OCI-LY7 (cell line): Measurements from ENCODE around the gene INHBE. TPM values are rescaled to one million over a fixed set of nuclear protein-coding genes. Genes with fewer than 3 reads are reported as not detected.

Experiments
- BruUV-seq: library from RNA; stranded (reverse); fragments of 400-500 nt; replicated peaks from 2 replicates; lab custom pipeline; 2021; lab: Mats Ljungman, UMichigan
- CTCF ChIA-PET: fragments of 300-600 bp; sonication (Branson Sonifier 250); formaldehyde crosslinking; loops from one replicate; lab custom pipeline; 2022; ENCODE audit warnings: antibody characterized with exemption; ENCODE audit not compliant: unreplicated experiment; lab: Charles Lee
- POLR2A ChIA-PET: fragments of 300-600 bp; sonication (Branson Sonifier 250); formaldehyde crosslinking; loops from one replicate; lab custom pipeline; 2022; ENCODE audit warnings: antibody characterized with exemption; lab: Charles Lee
- DNase-seq: peaks from one replicate; pipeline ENCODE4 v3.0.0-alpha.2; 2015; ENCODE audit warnings: low spot score
- H2AFZ ChIP-seq: fragments of 200-600 bp; sonication (generic), shearing (Covaris generic); 2 replicates; pipeline ENCODE4 v1.6.1; 2014; ENCODE audit warnings: mild to moderate bottlenecking, antibody characterized with exemption, low read length, moderate library complexity
- H3K27ac ChIP-seq: fragments of 200-600 bp; sonication (generic); 2 replicates; pipeline ENCODE4 v1.5.1; 2014; ENCODE audit warnings: mixed run types, low read depth, mild to moderate bottlenecking, moderate library complexity, low read length, inconsistent platforms; ENCODE audit not compliant: poor library complexity, severe bottlenecking
- H3K36me3 ChIP-seq: fragments of 200-600 bp; sonication (generic); 2 replicates; pipeline ENCODE4 v1.6.1; 2014; ENCODE audit warnings: mild to moderate bottlenecking, antibody characterized with exemption, low read length, moderate library complexity, mixed read lengths; ENCODE audit not compliant: insufficient read depth
- H3K4me1 ChIP-seq: fragments of 200-600 bp; sonication (generic); 2 replicates; pipeline ENCODE4 v1.5.1; 2014; ENCODE audit warnings: mild to moderate bottlenecking, low read length; ENCODE audit not compliant: insufficient read depth, poor library complexity, severe bottlenecking
- H3K4me2 ChIP-seq: fragments of 200-600 bp; sonication (generic); 2 replicates; pipeline ENCODE4 v1.6.1; 2014; ENCODE audit warnings: mild to moderate bottlenecking, low read length
- H3K4me3 ChIP-seq: fragments of 200-600 bp; sonication (generic); 2 replicates; pipeline ENCODE4 v1.5.1; 2014; ENCODE audit warnings: mild to moderate bottlenecking, low read depth, low read length; ENCODE audit not compliant: poor library complexity, severe bottlenecking
- H3K79me2 ChIP-seq: fragments of 200-600 bp; sonication (generic); 2 replicates; pipeline ENCODE4 v1.6.1; 2016; ENCODE audit warnings: low read depth, mild to moderate bottlenecking, low read length, moderate library complexity, mixed read lengths; ENCODE audit not compliant: insufficient read depth
- H3K9me2 ChIP-seq: fragments of 200-600 bp; sonication (generic); 2 replicates; pipeline ENCODE4 v1.6.1; 2016; ENCODE audit warnings: mild to moderate bottlenecking, low read length, mixed read lengths; ENCODE audit not compliant: insufficient read depth
- H3K9me3 ChIP-seq: fragments of 200-600 bp; sonication (generic); 2 replicates; pipeline ENCODE4 v1.6.1; 2014; ENCODE audit warnings: mild to moderate bottlenecking, mixed run types, low read length, mixed read lengths
- H4K20me1 ChIP-seq: fragments of 200-600 bp; sonication (generic); 2 replicates; pipeline ENCODE4 v1.6.1; 2014; ENCODE audit warnings: mild to moderate bottlenecking, antibody characterized with exemption, low read length, moderate library complexity, mixed read lengths; ENCODE audit not compliant: insufficient read depth
- EZH2phosphoT487 ChIP-seq: fragments of 200-600 bp; sonication (generic); IDR thresholded peaks from 2 replicates; pipeline ENCODE4 v1.6.1; 2018; ENCODE audit warnings: low read depth, borderline replicate concordance, mild to moderate bottlenecking, mixed run types, antibody characterized with exemption, low read length, moderate library complexity, mixed read lengths
- intact Hi-C: fragments of 100-400 bp; cut with micrococcal nuclease; formaldehyde crosslinking; loops from one replicate; pipeline ENCODE4 v1.10.0; 2022; ENCODE audit not compliant: unreplicated experiment
- total RNA-seq, 2 experiments: library from RNA; depleted of rRNA in 1 of 2; stranded (reverse); fragments of >200 nt in 1 of 2; shearing (Covaris generic) in 1 of 2; gene quantifications; 2 replicates each; pipeline ENCODE4 v1.2.3, GENCODE V29; 2014 to 2022
- TF ChIP-seq, protein P1 (sequence below): fragments of 200-600 bp; sonication (generic); conservative IDR thresholded peaks from 2 replicates; pipeline ENCODE4 v1.5.1; 2014; ENCODE audit warnings: mild to moderate bottlenecking, antibody characterized with exemption, low read length, moderate library complexity, mixed read lengths

The INHBE gene
- total RNA-seq, 2 experiments from 2014 or later, result 3.2 to 4.0 TPM

DNA sequence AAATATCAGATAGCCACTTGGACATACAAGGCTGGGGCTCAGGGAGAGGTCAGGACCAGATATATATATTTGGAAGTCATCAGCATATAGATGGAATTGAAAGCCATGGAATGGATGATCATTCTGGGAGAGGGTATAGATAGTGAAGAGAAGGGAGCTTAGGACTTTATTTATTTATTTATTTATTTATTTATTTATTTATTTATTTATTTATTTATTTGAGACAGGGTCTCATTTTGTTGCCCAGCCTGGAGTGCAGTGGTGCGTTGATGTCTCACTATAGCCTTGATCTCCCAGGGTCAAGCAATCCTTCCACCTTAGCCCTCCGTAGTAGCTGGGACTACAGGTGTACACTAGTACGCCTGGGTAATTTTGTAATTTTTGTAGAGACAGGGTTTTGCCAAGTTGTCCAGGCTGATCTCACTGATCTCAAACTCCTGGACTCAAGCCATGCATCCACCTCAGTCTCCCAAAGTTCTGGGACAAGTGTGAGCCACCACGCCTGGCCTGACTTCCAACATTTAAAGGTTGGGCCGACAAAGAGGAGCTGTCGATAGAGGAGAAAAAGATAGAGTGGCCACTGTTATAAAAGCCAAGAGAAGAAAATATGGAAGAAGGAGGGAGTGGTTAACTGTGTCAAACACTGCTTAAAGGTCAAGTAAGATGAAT, 8.7 kb upstream of the INHBE start:
- no peak overlapping the region for H3K27ac ChIP-seq
- CTCF ChIA-PET, result no interaction called here
- no peak overlapping the region for H3K4me3 ChIP-seq
- no peaks in the 10 kb centered on the region for H3K79me2 ChIP-seq
- no peak for TF ChIP-seq EZH2phosphoT487
- TF ChIP-seq, protein P1, sequence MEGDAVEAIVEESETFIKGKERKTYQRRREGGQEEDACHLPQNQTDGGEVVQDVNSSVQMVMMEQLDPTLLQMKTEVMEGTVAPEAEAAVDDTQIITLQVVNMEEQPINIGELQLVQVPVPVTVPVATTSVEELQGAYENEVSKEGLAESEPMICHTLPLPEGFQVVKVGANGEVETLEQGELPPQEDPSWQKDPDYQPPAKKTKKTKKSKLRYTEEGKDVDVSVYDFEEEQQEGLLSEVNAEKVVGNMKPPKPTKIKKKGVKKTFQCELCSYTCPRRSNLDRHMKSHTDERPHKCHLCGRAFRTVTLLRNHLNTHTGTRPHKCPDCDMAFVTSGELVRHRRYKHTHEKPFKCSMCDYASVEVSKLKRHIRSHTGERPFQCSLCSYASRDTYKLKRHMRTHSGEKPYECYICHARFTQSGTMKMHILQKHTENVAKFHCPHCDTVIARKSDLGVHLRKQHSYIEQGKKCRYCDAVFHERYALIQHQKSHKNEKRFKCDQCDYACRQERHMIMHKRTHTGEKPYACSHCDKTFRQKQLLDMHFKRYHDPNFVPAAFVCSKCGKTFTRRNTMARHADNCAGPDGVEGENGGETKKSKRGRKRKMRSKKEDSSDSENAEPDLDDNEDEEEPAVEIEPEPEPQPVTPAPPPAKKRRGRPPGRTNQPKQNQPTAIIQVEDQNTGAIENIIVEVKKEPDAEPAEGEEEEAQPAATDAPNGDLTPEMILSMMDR, result no peak
- H3K36me3 ChIP-seq, result no peaks in the 10 kb centered on the region
- no peak overlapping the region for H2AFZ ChIP-seq
- H3K4me2 ChIP-seq, result no peak overlapping the region
- H3K4me1 ChIP-seq, result no peaks in the 10 kb centered on the region
- H3K9me3 ChIP-seq, result no peaks in the 10 kb centered on the region
- intact Hi-C loops, result no loop called here
- BruUV-seq, result no TSS peak
- H4K20me1 ChIP-seq, result no peaks in the 10 kb centered on the region
- H3K9me2 ChIP-seq, result no peaks in the 10 kb centered on the region
- DNase-seq, result no peak
- POLR2A ChIA-PET, result interaction anchor here (0.6 to 0.9 kb wide), 3 partner anchors 9 to 1708 kb away, joined by 3 read pairs; partner anchors contain the start of gene INHBE

DNA sequence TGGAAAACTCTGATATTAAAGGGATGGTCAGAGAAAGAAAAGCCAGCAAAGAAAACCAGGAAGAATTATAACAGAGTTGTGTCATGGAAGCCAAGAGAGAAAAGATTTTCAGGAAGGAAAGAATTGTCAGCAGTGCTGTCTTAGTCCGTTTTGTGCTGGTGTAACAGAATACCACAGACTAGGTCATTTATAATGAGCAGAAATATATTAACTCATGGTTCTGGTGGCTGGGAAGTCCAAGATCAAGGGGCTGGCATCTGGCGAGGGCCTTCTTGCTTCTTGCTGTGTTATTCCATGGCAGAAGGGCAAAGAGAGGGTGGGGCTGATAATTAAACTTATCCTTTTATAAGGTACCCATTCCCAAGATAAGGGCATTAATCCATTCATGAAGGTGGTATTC, 6.4 kb upstream of the INHBE start:
- ChIA-PET POLR2A (interaction anchor here (0.6 to 0.9 kb wide), 3 partner anchors 22 to 50 kb away, joined by 3 read pairs; no protein-coding TSS in a partner anchor), CTCF (no interaction called here)
- BruUV-seq, result no TSS peak
- intact Hi-C loops, result no loop called here
- Histone ChIP-seq H3K4me3 (no peak overlapping the region), H3K4me1 (peaks cover 11% of the 10 kb centered on the region), H3K36me3 (no peaks in the 10 kb centered on the region), H4K20me1 (no peaks in the 10 kb centered on the region), H3K9me3 (no peaks in the 10 kb centered on the region), H3K27ac (no peak overlapping the region), H2AFZ (no peak overlapping the region), H3K4me2 (no peak overlapping the region), H3K79me2 (no peaks in the 10 kb centered on the region), H3K9me2 (no peaks in the 10 kb centered on the region)
- no peak for DNase-seq
- TF ChIP-seq EZH2phosphoT487, result no peak
- TF ChIP-seq, protein P1, result no peak

DNA sequence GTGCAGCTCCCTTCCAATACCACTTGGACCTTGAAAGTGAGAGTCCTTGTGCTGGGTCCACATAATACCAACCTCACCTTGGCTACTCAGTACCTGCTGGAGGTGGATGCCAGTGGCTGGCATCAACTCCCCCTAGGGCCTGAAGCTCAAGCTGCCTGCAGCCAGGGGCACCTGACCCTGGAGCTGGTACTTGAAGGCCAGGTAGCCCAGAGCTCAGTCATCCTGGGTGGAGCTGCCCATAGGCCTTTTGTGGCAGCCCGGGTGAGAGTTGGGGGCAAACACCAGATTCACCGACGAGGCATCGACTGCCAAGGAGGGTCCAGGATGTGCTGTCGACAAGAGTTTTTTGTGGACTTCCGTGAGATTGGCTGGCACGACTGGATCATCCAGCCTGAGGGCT, 5.7 kb upstream of the INHBE start:
- no peak for TF ChIP-seq EZH2phosphoT487
- intact Hi-C loops, result no loop called here
- no peak overlapping the region for H3K27ac ChIP-seq
- no peak overlapping the region for H2AFZ ChIP-seq
- DNase-seq, result no peak
- no peak overlapping the region for H3K4me2 ChIP-seq
- POLR2A ChIA-PET, result interaction anchor here (0.5 kb wide), 1 partner anchor 137 kb away, joined by 3 read pairs; no protein-coding TSS in a partner anchor
- no peak overlapping the region for H3K4me3 ChIP-seq
- H3K79me2 ChIP-seq, result no peaks in the 10 kb centered on the region
- H3K9me2 ChIP-seq, result no peaks in the 10 kb centered on the region
- BruUV-seq, result no TSS peak
- H4K20me1 ChIP-seq, result no peaks in the 10 kb centered on the region
- CTCF ChIA-PET, result no interaction called here
- H3K4me1 ChIP-seq, result peaks cover 12% of the 10 kb centered on the region
- H3K9me3 ChIP-seq, result no peaks in the 10 kb centered on the region
- H3K36me3 ChIP-seq, result no peaks in the 10 kb centered on the region
